WTC11 (cell line): Measurements from ENCODE around the gene THAP3. TPM values are rescaled to one million over a fixed set of nuclear protein-coding genes. Genes with fewer than 3 reads are reported as not detected.

Experiments
- ATAC-seq: fragments of 200-7000 bp; cut with Tn5 transposase; 2 replicates; pipeline ENCODE4 v1.10.0; 2021; ENCODE audit warnings: mild to moderate bottlenecking, moderate library complexity
- CTCF ChIA-PET: fragments of 300-600 bp; sonication (Branson Sonifier 250); formaldehyde crosslinking; loops from one replicate; lab custom pipeline; 2021; ENCODE audit warnings: antibody characterized with exemption; lab: Charles Lee
- POLR2A ChIA-PET: fragments of 350-600 bp; sonication (Branson Sonifier 250); formaldehyde crosslinking; loops from one replicate; lab custom pipeline; 2021; ENCODE audit warnings: antibody characterized with exemption; lab: Charles Lee
- DNase-seq: peaks from one replicate; pipeline ENCODE4 v3.0.0; 2021; ENCODE audit warnings: low spot score
- H3K27ac Mint-ChIP-seq: 2 replicates; pipeline ENCODE4 v1.8.0; 2021; ENCODE audit warnings: mixed read lengths
- H3K27me3 Mint-ChIP-seq: 2 replicates; pipeline ENCODE4 v1.8.0; 2021; ENCODE audit warnings: low read depth, mild to moderate bottlenecking, moderate library complexity, mixed read lengths
- H3K36me3 Mint-ChIP-seq: 2 replicates; pipeline ENCODE4 v1.8.0; 2021; ENCODE audit warnings: mixed read lengths
- H3K4me1 Mint-ChIP-seq: 2 replicates; pipeline ENCODE4 v1.8.0; 2022; ENCODE audit warnings: mixed read lengths
- H3K4me3 Mint-ChIP-seq: 2 replicates; pipeline ENCODE4 v1.8.0; 2021; ENCODE audit warnings: mild to moderate bottlenecking, moderate library complexity, mixed read lengths
- H3K9me3 Mint-ChIP-seq: 2 replicates; pipeline ENCODE4 v1.8.0; 2021; ENCODE audit warnings: mixed read lengths
- AFF4 ChIP-seq: sonication (generic); formaldehyde crosslinking; IDR thresholded peaks from 2 replicates; pipeline ENCODE4 v1.8.1; 2023; ENCODE audit warnings: mild to moderate bottlenecking, missing genetic modification reagents, borderline replicate concordance
- CBFB ChIP-seq: sonication (generic); formaldehyde crosslinking; IDR thresholded peaks from 2 replicates; pipeline ENCODE4 v1.8.1; 2022; ENCODE audit warnings: mild to moderate bottlenecking, low read depth, missing genetic modification reagents
- ESRRA ChIP-seq: sonication (generic); formaldehyde crosslinking; IDR thresholded peaks from 2 replicates; pipeline ENCODE4 v1.8.1; 2022; ENCODE audit warnings: mild to moderate bottlenecking, missing genetic modification reagents, borderline replicate concordance
- FOXJ3 ChIP-seq: sonication (generic); formaldehyde crosslinking; IDR thresholded peaks from 2 replicates; pipeline ENCODE4 v1.9.0; 2021; ENCODE audit warnings: missing genetic modification reagents, mild to moderate bottlenecking, borderline replicate concordance
- FOXP4 ChIP-seq: sonication (generic); formaldehyde crosslinking; IDR thresholded peaks from 2 replicates; pipeline ENCODE4 v1.8.0; 2022; ENCODE audit warnings: mild to moderate bottlenecking, missing genetic modification reagents
- GRHL2 ChIP-seq: fragments of 250-450 bp; sonication (Bioruptor Pico); IDR thresholded peaks from 2 replicates; pipeline ENCODE4 v1.8.0; 2022; ENCODE audit warnings: mild to moderate bottlenecking, moderate library complexity; ENCODE audit not compliant: insufficient replicate concordance, severe bottlenecking
- GTF2I ChIP-seq: fragments of 250-450 bp; sonication (Bioruptor Pico); conservative IDR thresholded peaks from 2 replicates; pipeline ENCODE4 v1.4.0; 2021; ENCODE audit warnings: mild to moderate bottlenecking
- KAT7 ChIP-seq: sonication (generic); formaldehyde crosslinking; IDR thresholded peaks from 2 replicates; pipeline ENCODE4 v1.8.1; 2023; ENCODE audit warnings: missing genetic modification reagents, mild to moderate bottlenecking, borderline replicate concordance
- MXD4 ChIP-seq: fragments of 250-450 bp; sonication (Bioruptor Pico); IDR thresholded peaks from 2 replicates; pipeline ENCODE4 v1.8.0; 2021; ENCODE audit warnings: mild to moderate bottlenecking, moderate library complexity, borderline replicate concordance
- NFATC4 ChIP-seq: fragments of 250-450 bp; sonication (Bioruptor Pico); IDR thresholded peaks from 2 replicates; pipeline ENCODE4 v1.9.0; 2021; ENCODE audit warnings: mild to moderate bottlenecking
- NFYB ChIP-seq: sonication (generic); formaldehyde crosslinking; conservative IDR thresholded peaks from 2 replicates; pipeline ENCODE4 v1.8.0; 2022; ENCODE audit warnings: low read depth, missing genetic modification reagents
- ZMAT4 ChIP-seq: fragments of 250-450 bp; sonication (Bioruptor Pico); IDR thresholded peaks from 2 replicates; pipeline ENCODE4 v1.9.0; 2021; ENCODE audit warnings: mild to moderate bottlenecking
- ZNF121 ChIP-seq: sonication (generic); formaldehyde crosslinking; IDR thresholded peaks from 2 replicates; pipeline ENCODE4 v1.8.0; 2023; ENCODE audit warnings: missing genetic modification reagents
- ZNF219 ChIP-seq: sonication (generic); formaldehyde crosslinking; IDR thresholded peaks from 2 replicates; pipeline ENCODE4 v1.8.0; 2023; ENCODE audit warnings: missing genetic modification reagents, mild to moderate bottlenecking, borderline replicate concordance
- ZNF232 ChIP-seq: sonication (generic); formaldehyde crosslinking; IDR thresholded peaks from 2 replicates; pipeline ENCODE4 v1.8.0; 2022; ENCODE audit warnings: mild to moderate bottlenecking, missing genetic modification reagents
- ZNF281 ChIP-seq: sonication (generic); formaldehyde crosslinking; IDR thresholded peaks from 2 replicates; pipeline ENCODE4 v1.8.0; 2023; ENCODE audit warnings: mild to moderate bottlenecking, missing genetic modification reagents
- ZNF425 ChIP-seq: fragments of 250-450 bp; sonication (Bioruptor Pico); conservative IDR thresholded peaks from 2 replicates; pipeline ENCODE4 v1.9.0; 2021; ENCODE audit warnings: mild to moderate bottlenecking
- total RNA-seq: library from RNA; stranded (reverse); gene quantifications from 3 replicates; pipeline ENCODE4 v1.2.3, GENCODE V29; 2021

The THAP3 gene
- total RNA-seq, 1 experiment from 2014 or later = 14.8 TPM

- CTCF ChIA-PET = interaction anchor here (1.3 kb wide), 1 partner anchor 37 kb away, joined by 3 read pairs; no protein-coding TSS in a partner anchor
- POLR2A ChIA-PET = no interaction called here
- peaks cover 26% of the 10 kb centered on the region for H3K36me3 Mint-ChIP-seq
- no peaks in the 10 kb centered on the region for H3K9me3 Mint-ChIP-seq
- no peaks in the 10 kb centered on the region; the same call in 1 of the 2 replicates for H3K27me3 Mint-ChIP-seq
- no peak for ATAC-seq
- H3K27ac Mint-ChIP-seq = no peak overlapping the region
- TF ChIP-seq ZNF121 (no peak), KAT7 (CRISPR knock-in tag) (no peak), ZNF425 (CRISPR knock-in tag) (no peak), ZNF281 (CRISPR knock-in tag) (no peak), ZNF232 (CRISPR knock-in tag) (no peak), ZNF219 (CRISPR knock-in tag) (no peak), ESRRA (no peak), NFYB (no peak), AFF4 (CRISPR knock-in tag) (no peak), ZMAT4 (CRISPR knock-in tag) (no peak), GRHL2 (CRISPR knock-in tag) (no peak), FOXP4 (CRISPR knock-in tag) (no peak), GTF2I (no peak), MXD4 (CRISPR knock-in tag) (no peak), CBFB (CRISPR knock-in tag) (no peak), FOXJ3 (no peak), NFATC4 (CRISPR knock-in tag) (no peak)
- H3K4me3 Mint-ChIP-seq = no peak overlapping the region
- H3K4me1 Mint-ChIP-seq = peaks cover 12% of the 10 kb centered on the region
- no peak for DNase-seq
Measured at GRCh38 chr1:6597777-6598131, 26.9 kb upstream of the THAP3 start.
